Measurements from ENCODE around the gene NELL2.

NELL2 gene

GRCh38 chr12:44459569-44459968, 416.5 kb downstream of the NELL2 start:
- DNase-seq: no peak

Measured in T-helper 2 cell (primary cell).